Peyer's patch (tissue), 4 donors: ENCODE measurements around the gene ADGRL3.

Experiments
- POLR2A ChIP-seq, 2 donors: fragments of 450-650 bp; IDR thresholded peaks; one replicate each; pipeline ENCODE4 v1.5.1; 2017; ENCODE audit warnings: antibody characterized with exemption in 2 of 2, mild to moderate bottlenecking in 2 of 2, moderate library complexity in 2 of 2
- TF ChIP-seq, protein P1 (sequence below), 6 experiments: fragments of 450-650 bp in 4 of 6; fragments of 200-600 bp in 2 of 6; sonication (generic) in 1 of 6; IDR thresholded peaks; one replicate each; pipeline ENCODE4 v1.5.1; 2017 to 2019; ENCODE audit warnings: antibody characterized with exemption in 6 of 6, mild to moderate bottlenecking in 3 of 6, moderate library complexity in 1 of 6

DNA sequence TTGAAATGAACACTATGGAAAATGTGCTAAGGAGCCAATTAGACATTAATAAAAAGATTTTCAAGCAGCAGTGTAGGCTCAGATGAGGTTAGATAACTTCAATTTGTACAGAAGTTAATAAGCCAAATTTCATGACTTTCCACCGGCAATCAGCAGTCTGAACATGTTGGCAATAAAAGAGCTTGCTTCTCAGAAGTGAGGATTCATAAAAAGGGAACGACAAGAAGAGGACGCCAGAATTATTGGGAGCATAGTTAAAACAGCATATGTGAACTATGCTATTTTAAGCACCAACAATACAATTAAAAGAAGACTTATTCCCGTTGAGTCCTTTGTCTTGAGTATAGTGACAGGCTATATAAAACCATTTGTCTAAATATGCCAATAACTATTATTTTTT lies 785.3 kb downstream of the ADGRL3 start:
- TF ChIP-seq, protein P1, sequence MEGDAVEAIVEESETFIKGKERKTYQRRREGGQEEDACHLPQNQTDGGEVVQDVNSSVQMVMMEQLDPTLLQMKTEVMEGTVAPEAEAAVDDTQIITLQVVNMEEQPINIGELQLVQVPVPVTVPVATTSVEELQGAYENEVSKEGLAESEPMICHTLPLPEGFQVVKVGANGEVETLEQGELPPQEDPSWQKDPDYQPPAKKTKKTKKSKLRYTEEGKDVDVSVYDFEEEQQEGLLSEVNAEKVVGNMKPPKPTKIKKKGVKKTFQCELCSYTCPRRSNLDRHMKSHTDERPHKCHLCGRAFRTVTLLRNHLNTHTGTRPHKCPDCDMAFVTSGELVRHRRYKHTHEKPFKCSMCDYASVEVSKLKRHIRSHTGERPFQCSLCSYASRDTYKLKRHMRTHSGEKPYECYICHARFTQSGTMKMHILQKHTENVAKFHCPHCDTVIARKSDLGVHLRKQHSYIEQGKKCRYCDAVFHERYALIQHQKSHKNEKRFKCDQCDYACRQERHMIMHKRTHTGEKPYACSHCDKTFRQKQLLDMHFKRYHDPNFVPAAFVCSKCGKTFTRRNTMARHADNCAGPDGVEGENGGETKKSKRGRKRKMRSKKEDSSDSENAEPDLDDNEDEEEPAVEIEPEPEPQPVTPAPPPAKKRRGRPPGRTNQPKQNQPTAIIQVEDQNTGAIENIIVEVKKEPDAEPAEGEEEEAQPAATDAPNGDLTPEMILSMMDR (IDR thresholded peaks at IDR 0.05) = no peak
- TF ChIP-seq POLR2A (IDR thresholded peaks at IDR 0.05) = no peak
